Retina (tissue), 1 donor: ENCODE data around the gene CYLD.

Source experiments
- DNase-seq: peaks from one replicate; pipeline ENCODE4 v3.0.0-alpha.2; 2016

CYLD gene

GRCh38 chr16:50821586-50821985 is 79.7 kb downstream of the CYLD start:
- no peak for DNase-seq

GRCh38 chr16:50822671-50823070 is 80.8 kb downstream of the CYLD start:
- DNase-seq, result no peak

DNA sequence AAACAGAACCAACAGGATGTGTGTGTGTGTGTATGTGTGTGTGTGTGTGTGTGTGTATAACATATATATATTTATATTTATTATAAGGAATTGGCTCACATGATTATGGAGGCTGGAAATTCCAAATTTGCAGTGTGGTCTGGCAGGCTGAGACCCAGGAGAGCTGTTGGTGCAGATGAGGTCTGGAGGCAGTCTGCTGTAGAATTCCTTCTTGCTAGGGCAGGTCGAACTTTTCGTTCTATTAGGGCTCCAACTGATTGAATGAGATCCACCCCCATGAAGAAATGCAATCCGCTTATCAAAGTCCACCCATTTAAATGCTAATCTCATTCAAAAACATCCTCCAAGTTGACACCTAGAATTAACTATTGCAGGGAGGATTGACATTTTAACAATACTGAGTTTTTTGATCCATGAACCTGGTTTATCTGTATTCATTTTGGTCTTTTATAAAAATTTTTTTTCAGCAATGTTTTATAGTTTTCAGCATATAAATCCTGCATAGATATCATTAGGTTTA is 85.0 kb downstream of the CYLD start:
- DNase-seq, result no peak

DNA sequence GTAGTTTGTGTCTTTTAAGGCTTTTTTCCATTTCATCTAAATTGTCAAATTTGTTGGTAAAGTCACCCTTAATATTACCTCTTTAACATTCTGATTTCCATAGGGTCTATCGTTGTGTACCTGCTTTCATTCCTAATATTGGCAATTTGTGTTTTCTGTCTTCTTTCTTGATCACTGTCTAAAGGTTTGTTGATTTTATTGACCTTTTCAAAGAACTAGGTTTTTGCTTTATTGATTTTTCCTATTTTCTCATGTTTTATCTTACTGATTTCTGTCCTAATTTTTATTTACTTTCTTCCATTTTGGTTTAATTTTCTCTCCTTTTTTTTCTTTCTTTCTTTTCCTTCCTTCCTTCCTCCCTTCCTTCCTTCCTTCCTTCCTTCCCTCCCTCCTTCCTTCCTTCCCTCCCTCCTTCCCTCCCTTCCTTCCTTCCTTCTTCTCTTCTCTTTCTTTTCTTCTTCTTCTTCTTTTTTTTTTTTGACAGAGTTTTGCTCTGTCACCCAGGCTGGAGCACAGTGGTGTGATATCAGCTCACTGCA is 86.3 kb downstream of the CYLD start:
- no peak for DNase-seq

DNA sequence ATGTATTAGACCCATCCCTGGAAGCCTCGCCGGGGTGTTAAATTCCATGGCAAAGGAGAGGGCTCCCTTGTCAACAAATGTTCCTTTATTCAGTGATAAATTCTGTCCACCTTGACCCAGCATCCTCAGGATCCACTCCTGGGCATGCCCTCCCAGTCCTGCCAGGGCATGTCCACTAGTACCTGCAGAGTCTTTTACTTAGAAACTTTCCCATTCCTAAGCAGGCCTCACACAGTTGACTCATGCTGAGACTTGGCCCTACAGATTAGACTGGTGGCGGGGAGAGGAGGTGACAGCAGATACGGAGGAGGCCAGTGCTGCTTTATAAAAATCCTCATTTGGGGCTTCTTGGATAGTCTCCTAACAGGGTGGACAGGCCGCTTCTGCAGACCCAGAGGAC is 88.8 kb downstream of the CYLD start:
- DNase-seq, result no peak

DNA sequence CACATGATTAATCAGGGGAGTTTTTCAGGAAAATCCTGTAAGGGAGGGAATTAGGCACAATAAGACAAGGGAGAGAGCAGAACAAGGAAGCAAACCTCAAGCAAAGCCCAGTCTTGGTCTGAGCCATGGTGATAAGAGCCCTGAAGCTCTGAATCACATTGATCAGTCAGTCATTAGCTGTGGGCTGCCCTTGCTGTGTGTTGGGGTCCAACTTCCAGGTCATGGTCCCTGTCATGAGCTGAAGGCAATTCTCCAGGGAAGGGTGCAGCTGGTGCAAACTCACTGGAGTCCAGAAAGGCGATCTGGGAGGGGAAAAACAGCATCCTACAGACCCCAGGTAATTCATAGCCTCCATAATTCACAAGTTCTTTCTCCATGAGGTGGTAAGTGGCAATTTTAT is 89.9 kb downstream of the CYLD start:
- no peak for DNase-seq

DNA sequence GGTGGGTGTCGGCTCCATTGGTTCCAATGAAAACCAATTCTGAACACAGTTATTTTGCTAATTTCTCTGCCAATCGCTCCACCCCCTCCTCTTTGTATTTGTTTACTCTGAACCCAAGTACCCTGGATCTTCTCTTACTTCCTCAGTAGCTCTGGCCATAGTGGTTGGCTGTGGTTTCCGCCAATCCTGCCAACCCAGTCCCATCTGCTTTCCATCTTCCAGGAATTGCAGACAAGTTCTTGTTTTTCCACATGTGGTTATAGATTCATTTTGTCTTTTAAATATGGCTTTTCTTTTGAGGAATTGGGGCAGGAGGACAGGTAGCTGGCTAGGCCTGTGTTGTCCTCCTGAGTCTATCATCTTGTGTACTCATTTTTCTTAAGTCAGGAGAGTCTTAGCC is 92.0 kb downstream of the CYLD start:
- no peak for DNase-seq

- no peak for DNase-seq
Measured at GRCh38 chr16:50834701-50835100, 92.8 kb downstream of the CYLD start.

- no peak for DNase-seq
Measured at GRCh38 chr16:50835358-50836060, 93.6 kb downstream of the CYLD start.

GRCh38 chr16:50836121-50836621 is 94.3 kb downstream of the CYLD start:
- peak; percentile 18 for DNase-seq

DNA sequence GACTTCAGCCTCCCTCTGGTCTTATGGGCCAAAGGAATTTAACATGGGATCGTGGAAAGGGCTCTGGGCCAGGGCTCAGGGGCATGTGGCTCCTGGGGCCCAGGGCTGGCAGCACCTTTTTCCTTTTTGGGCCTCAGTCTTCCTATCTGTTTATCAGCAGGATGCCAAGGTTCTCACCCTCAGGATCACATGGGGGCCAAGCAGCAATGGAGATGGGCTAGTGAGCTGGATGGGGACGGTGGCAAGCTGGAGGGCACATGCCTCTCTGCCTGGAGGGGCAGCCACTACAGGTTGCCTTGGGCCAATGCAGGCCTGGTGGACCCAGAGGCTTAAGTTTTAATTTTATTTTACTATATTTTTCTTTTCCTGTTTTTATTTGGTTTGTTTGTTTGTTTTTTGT is 95.4 kb downstream of the CYLD start:
- no peak for DNase-seq

DNA sequence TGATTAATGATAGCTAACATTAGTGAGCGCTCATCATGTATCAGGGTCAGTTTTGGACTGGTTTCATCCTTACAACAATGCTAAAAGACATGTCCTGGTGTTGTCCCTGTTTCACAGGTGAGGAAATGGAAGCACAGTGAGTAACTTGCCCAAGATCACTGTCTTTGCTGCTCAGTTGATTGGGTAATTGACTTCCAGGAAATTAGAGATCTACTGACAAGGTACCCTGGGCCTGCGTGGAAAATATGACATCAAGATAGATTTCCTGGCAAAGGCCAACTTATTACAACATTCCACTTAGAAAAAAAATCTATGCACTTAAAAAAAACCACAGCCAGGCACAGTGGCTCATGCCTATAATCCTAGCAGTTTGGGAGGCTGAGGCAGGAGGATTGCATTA is 96.3 kb downstream of the CYLD start:
- DNase-seq, result no peak

DNA sequence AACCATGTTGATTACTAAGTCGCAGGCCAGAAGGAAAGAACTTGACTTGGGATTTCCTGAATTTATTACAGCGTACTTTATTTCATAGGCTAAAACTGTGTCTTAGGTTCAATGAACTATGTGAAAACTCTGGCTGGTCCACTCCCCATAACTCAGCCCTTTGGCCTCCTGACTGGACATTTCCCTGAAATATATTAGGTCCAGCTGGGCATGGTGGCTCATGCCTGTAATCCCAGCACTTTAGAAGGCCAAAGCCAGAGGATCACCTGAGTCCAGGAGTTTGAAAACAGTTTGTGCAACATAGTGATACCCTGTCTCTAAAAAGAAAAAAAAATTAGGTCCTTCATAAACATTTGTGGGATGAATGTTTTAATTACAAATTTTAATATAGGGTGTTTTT is 97.0 kb downstream of the CYLD start:
- no peak for DNase-seq

DNA sequence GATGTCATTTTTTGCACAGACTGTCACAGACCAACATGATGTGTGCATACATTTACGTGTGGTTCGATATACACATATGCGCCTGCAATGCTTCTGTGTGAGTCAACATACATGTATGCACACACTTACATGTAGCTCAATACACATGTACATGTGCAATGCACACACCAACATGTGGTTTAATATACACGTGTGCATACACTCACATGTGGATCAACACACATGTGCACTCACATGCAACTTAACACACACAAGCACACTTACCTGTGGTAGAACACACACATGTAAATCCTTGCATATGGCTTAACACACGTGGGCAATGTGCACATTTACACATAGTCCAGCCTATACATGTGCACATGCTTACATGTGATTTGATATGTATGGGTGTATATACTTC is 97.5 kb downstream of the CYLD start:
- DNase-seq, result no peak

GRCh38 chr16:50839920-50840729 is 98.2 kb downstream of the CYLD start:
- no peak for DNase-seq

- peak; percentile 61 for DNase-seq
Measured at GRCh38 chr16:50841081-50841886, 99.4 kb downstream of the CYLD start.

DNA sequence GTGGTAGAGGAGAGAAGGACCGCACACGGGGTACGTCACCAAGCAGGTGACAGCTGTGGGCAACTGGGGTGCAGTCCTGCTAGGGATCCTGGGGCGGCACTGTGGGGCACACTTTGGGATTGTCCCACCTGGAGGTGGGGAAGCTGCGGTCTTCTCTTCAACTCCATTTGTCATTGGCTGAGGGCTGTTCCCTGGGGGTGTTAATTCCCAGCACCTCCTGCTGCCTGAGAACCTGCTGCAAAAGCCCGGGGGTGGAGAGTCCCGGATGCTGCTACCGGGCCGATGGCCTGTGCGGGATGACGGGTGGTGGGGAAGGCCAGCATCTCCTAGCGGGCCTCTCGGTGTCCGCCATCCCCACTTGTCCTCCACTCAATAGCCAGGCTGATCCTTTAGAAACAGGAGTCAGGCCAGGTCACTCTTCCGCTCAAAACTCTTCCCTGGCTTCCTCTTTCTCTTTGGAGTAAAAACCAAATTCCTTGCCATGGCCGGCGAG is 100.2 kb downstream of the CYLD start:
- no peak for DNase-seq

- no peak for DNase-seq
Measured at GRCh38 chr16:50842589-50842988, 100.7 kb downstream of the CYLD start.

- DNase-seq, result no peak
Measured at GRCh38 chr16:50844840-50845239, 103.0 kb downstream of the CYLD start.

GRCh38 chr16:50845296-50845695 is 103.4 kb downstream of the CYLD start:
- DNase-seq, result no peak

GRCh38 chr16:50846511-50846910 is 104.6 kb downstream of the CYLD start:
- no peak for DNase-seq

- DNase-seq, result no peak
Measured at GRCh38 chr16:50847166-50847565, 105.3 kb downstream of the CYLD start.
